AG09309 (cell line): ENCODE measurements around the gene RPGRIP1L.
"Not testable (repeated sequence)": the region's sequence is repeated elsewhere in the genome, so short reads cannot be mapped to it uniquely, and the experiment has no call there.

Experiments used
- DNase-seq: peaks from one replicate; pipeline ENCODE4 v3.0.0-alpha.2; 2010; ENCODE audit warnings: low read depth
- H3K4me3 ChIP-seq: 2 replicates; pipeline ENCODE4 v1.5.1; 2011; ENCODE audit warnings: mild to moderate bottlenecking, low read depth, low read length, moderate library complexity; ENCODE audit not compliant: control insufficient read depth
- TF ChIP-seq, protein P1 (sequence below): IDR thresholded peaks from 2 replicates; pipeline ENCODE4 v1.5.1; 2011; ENCODE audit warnings: mild to moderate bottlenecking, low read depth, low read length, inconsistent platforms; ENCODE audit not compliant: insufficient read depth, control insufficient read depth; ENCODE audit errors: missing control alignments

Gene RPGRIP1L

DNA sequence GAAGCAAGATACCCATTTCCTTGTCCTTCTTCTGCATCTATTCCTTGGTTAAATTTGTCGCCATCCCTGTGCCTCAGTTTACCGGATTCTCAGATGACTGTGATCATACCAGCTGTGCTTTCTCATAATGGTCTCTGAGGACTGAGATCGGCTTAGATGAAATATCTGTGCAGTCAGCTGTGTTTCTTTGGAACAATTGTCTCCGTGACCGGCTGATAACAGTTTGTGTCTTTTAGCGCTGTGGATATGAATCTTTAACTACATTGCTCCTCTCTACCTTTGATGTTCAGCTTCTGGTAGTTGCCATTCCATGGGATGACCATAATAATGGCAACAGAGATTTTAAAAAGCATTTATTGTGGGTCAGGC, 770 bp upstream of the RPGRIP1L start:
- no peak for DNase-seq
- TF ChIP-seq, protein P1, sequence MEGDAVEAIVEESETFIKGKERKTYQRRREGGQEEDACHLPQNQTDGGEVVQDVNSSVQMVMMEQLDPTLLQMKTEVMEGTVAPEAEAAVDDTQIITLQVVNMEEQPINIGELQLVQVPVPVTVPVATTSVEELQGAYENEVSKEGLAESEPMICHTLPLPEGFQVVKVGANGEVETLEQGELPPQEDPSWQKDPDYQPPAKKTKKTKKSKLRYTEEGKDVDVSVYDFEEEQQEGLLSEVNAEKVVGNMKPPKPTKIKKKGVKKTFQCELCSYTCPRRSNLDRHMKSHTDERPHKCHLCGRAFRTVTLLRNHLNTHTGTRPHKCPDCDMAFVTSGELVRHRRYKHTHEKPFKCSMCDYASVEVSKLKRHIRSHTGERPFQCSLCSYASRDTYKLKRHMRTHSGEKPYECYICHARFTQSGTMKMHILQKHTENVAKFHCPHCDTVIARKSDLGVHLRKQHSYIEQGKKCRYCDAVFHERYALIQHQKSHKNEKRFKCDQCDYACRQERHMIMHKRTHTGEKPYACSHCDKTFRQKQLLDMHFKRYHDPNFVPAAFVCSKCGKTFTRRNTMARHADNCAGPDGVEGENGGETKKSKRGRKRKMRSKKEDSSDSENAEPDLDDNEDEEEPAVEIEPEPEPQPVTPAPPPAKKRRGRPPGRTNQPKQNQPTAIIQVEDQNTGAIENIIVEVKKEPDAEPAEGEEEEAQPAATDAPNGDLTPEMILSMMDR, result no peak
- peak overlapping the region; percentile 93 for H3K4me3 ChIP-seq

DNA sequence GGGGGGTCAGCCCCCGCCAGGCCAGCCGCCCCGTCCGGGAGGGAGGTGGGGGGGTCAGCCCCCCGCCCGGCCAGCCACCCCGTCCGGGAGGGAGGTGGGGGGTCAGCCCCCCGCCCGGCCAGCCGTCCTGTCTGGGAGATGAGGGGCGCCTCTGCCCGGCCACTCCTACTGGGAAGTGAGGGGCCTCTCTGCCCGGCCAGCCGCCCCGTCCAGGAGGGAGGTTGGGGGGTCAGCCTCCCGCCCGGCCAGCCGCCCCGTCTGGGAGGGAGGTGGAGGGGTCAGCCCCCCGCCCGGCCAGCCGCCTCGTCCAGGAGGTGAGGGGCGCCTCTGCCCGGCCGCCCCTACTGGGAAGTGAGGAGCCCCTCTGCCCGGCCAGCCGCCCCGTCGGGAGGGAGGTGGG, 5.4 kb downstream of the RPGRIP1L start:
- H3K4me3 ChIP-seq, DNase-seq: not testable (repeated sequence)

DNA sequence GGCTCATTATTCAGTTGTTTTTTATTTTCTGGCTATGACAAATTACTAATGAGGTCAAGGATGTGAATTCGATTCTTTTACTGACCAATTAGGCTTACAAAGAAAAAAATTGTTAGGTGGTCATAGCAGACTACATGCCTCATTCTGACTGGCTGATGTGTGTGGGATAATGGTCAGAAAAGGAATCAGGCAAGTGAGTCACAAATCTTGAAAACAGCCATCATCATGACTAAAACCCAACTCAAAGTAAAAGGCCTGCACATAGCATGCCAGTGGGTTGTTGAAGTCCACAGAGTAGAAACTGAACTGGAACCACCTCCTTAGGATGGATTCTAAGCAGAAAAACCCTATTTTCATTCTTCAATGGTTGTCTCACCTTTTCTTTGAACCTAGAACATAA, 8.6 kb downstream of the RPGRIP1L start:
- peak; percentile 67 for DNase-seq
- TF ChIP-seq, protein P1, result no peak
- no peak overlapping the region for H3K4me3 ChIP-seq

DNA sequence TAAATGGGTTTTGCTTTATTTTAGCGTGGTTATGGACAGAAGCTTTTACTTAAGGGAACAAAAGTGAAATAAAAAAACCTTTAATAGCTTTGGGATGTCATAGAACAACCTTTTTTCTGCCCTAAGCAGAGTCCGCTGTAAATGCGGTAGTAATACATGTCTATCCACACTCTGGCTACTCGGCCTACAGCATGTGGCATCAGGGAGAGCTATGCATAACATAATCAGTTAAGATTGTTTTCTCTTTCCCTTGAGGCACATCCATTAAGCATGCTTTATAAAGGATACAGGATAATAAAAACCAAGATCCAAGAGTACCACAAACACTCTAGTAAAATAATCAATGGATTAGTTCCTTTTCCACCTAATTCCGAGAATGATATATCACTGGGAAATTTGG, 10.3 kb downstream of the RPGRIP1L start:
- H3K4me3 ChIP-seq, result no peak overlapping the region
- TF ChIP-seq, protein P1, result no peak
- no peak for DNase-seq

- no peak overlapping the region for H3K4me3 ChIP-seq
- TF ChIP-seq, protein P1, result no peak
- no peak for DNase-seq
Measured at GRCh38 chr16:53692146-53692545, 11.5 kb downstream of the RPGRIP1L start.

DNA sequence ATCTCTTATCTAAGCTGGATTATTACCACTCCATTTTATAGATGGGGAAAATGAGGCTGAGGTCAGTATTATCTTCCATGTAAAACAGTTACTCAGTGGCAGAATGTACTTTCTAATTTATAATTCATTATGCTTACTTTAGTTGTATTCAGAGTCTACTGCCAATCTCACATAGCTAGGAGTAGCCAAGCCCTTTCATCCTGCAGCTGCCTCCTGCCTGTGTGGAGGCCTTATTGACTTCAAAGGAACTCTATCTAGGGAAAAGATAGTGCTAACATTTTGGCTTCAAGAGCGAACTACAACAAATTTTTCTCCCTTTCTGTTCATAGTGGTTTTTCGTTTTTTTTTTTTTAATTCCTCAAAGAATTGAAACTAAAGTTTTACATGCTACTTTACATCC, 12.9 kb downstream of the RPGRIP1L start:
- DNase-seq, result no peak
- TF ChIP-seq, protein P1, result no peak
- H3K4me3 ChIP-seq, result no peak overlapping the region

DNA sequence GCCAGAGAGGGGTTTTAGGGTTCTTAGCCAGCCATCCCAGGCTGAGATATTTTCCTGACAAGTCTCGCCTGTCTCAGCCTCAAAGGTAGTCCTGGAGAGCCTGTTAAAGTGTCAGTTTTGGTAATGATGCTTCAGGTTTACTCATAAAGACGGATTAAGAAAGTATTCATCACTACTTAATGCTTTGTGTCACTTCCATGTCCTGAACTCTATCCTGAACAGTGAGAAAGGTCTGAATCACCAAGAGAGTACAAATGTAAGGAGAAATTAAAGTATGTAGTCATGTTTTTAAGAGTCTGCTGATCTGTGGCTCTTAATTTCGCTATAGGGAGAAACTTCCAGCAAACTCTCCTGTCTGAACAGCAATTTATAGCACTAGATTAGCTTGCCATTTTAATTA, 14.0 kb downstream of the RPGRIP1L start:
- TF ChIP-seq, protein P1, result no peak
- no peak overlapping the region for H3K4me3 ChIP-seq
- DNase-seq, result no peak
